MM.1S (cell line): ENCODE data around the gene ARHGAP42.

Experiments
- DNase-seq: peaks from one replicate; pipeline ENCODE4 v3.0.0-alpha.2; 2015
- H2AFZ ChIP-seq: fragments of 300-600 bp; sonication (generic); 2 replicates; pipeline ENCODE4 v1.6.0; 2016; ENCODE audit warnings: antibody characterized with exemption, low read length
- H3F3A ChIP-seq: fragments of 300-600 bp; sonication (generic); 2 replicates; pipeline ENCODE4 v1.6.1; 2016; ENCODE audit warnings: mild to moderate bottlenecking, antibody characterized with exemption, low read length, moderate library complexity, mixed read lengths; ENCODE audit not compliant: insufficient read depth
- H3K27ac ChIP-seq: fragments of 300-600 bp; sonication (generic); 2 replicates; pipeline ENCODE4 v1.5.1; 2016; ENCODE audit warnings: mild to moderate bottlenecking, low read length
- H3K27me3 ChIP-seq: fragments of 300-600 bp; sonication (generic); replicated peaks from 2 replicates; pipeline ENCODE4 v1.6.0; 2016; ENCODE audit warnings: low read length; ENCODE audit not compliant: insufficient read depth
- H3K36me3 ChIP-seq: fragments of 300-600 bp; sonication (generic); replicated peaks from 2 replicates; pipeline ENCODE4 v1.6.1; 2016; ENCODE audit warnings: mild to moderate bottlenecking, low read length, mixed read lengths; ENCODE audit not compliant: insufficient read depth
- H3K4me1 ChIP-seq: fragments of 300-600 bp; sonication (generic); 2 replicates; pipeline ENCODE4 v1.6.1; 2016; ENCODE audit warnings: low read length, mixed read lengths
- H3K4me2 ChIP-seq: fragments of 300-600 bp; sonication (generic); 2 replicates; pipeline ENCODE4 v1.6.0; 2016; ENCODE audit warnings: low read depth, low read length
- H3K4me3 ChIP-seq: fragments of 300-600 bp; sonication (generic); 2 replicates; pipeline ENCODE4 v1.5.1; 2016; ENCODE audit warnings: low read length, mixed read lengths
- H3K79me2 ChIP-seq: fragments of 300-600 bp; sonication (generic); 2 replicates; pipeline ENCODE4 v1.6.1; 2016; ENCODE audit warnings: mixed run types, low read length, mixed read lengths
- H3K9ac ChIP-seq: fragments of 300-600 bp; sonication (generic); 2 replicates; pipeline ENCODE4 v1.6.1; 2016; ENCODE audit warnings: low read length, mixed read lengths
- H3K9me2 ChIP-seq: fragments of 300-600 bp; sonication (generic); replicated peaks from 2 replicates; pipeline ENCODE4 v1.6.1; 2016; ENCODE audit warnings: mild to moderate bottlenecking, low read length, mixed read lengths; ENCODE audit not compliant: insufficient read depth
- H3K9me3 ChIP-seq: fragments of 300-600 bp; sonication (generic); replicated peaks from 2 replicates; pipeline ENCODE4 v1.6.1; 2016; ENCODE audit warnings: mild to moderate bottlenecking, low read length, mixed read lengths; ENCODE audit not compliant: insufficient read depth
- H4K20me1 ChIP-seq: fragments of 300-600 bp; sonication (generic); 2 replicates; pipeline ENCODE4 v1.6.1; 2016; ENCODE audit warnings: mild to moderate bottlenecking, low read length, moderate library complexity, mixed read lengths; ENCODE audit not compliant: insufficient read depth
- CTCF ChIP-seq: fragments of 300-600 bp; sonication (generic); IDR thresholded peaks from 2 replicates; pipeline ENCODE4 v1.5.1; 2016; ENCODE audit warnings: antibody characterized with exemption, low read length, mixed read lengths
- EZH2 ChIP-seq: fragments of 300-600 bp; sonication (generic); optimal IDR thresholded peaks from 2 replicates; pipeline ENCODE3; 2017; ENCODE audit warnings: low read depth, mild to moderate bottlenecking, antibody characterized with exemption, low read length, mixed read lengths
- EZH2phosphoT487 ChIP-seq: fragments of 300-600 bp; sonication (generic); IDR thresholded peaks from 2 replicates; pipeline ENCODE4 v1.6.1; 2018; ENCODE audit warnings: antibody characterized with exemption, low read length

ARHGAP42 gene

DNA sequence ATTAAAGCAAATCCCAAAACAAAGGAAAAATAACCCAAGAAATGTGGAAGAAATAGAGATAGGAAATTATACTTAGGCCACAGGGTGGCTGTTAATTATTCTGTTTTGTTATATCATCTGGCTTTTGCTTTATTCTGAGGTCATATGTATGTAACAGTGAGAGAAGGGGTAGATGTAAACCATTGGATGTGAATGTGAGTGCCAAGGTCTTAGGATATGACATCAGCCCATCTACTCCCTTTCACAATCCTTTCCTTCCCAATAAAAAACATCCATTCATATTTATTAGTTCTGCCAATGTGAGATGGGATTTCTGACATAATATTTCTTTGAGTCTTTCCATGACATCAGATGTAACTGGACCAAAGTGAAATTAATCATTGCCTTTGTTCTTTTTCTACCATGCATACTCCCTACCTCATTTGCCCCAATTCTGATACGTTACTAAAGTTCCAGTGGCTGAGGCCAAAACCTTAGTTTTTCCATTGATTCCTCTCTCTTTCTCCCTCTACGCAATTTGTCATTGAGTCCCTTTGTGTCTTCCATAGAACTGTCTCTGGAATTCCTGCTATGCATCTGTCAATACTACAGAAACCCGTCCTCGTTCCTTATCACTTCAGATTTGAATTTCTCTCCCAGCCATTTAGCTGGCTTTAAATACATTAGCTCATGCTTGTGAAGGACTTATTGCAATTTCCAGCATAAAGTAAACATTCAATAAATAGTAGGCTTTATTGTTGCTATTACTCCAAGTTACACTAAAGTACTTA lies 170.3 kb downstream of the ARHGAP42 start:
- no peak overlapping the region for H3K27ac ChIP-seq
- H3K4me2 ChIP-seq, result no peak overlapping the region
- TF ChIP-seq EZH2, result no peak
- no peak for TF ChIP-seq EZH2phosphoT487
- TF ChIP-seq CTCF, result no peak
- DNase-seq, result no peak
- H4K20me1 ChIP-seq, result no peaks in the 10 kb centered on the region
- no peaks in the 10 kb centered on the region for H3K36me3 ChIP-seq
- H2AFZ ChIP-seq, result no peak overlapping the region
- H3K4me3 ChIP-seq, result no peak overlapping the region
- H3K9me2 ChIP-seq, result no peaks in the 10 kb centered on the region
- no peak overlapping the region for H3K9ac ChIP-seq
- no peaks in the 10 kb centered on the region for H3K9me3 ChIP-seq
- no peaks in the 10 kb centered on the region for H3F3A ChIP-seq
- H3K79me2 ChIP-seq, result no peaks in the 10 kb centered on the region
- H3K4me1 ChIP-seq, result peaks cover 6% of the 10 kb centered on the region; the same call in 1 of the 2 replicates
- H3K27me3 ChIP-seq, result no peaks in the 10 kb centered on the region

GRCh38 chr11:100860318-100861155 lies 173.4 kb downstream of the ARHGAP42 start:
- H3K9ac ChIP-seq, result no peak overlapping the region
- H3K4me1 ChIP-seq, result peaks cover 7% of the 10 kb centered on the region
- no peak overlapping the region for H3K27ac ChIP-seq
- no peaks in the 10 kb centered on the region for H3K27me3 ChIP-seq
- H3F3A ChIP-seq, result peaks cover 7% of the 10 kb centered on the region
- no peaks in the 10 kb centered on the region for H3K36me3 ChIP-seq
- H3K79me2 ChIP-seq, result no peaks in the 10 kb centered on the region
- no peak overlapping the region for H2AFZ ChIP-seq
- DNase-seq, result no peak
- no peaks in the 10 kb centered on the region for H3K9me3 ChIP-seq
- no peaks in the 10 kb centered on the region for H4K20me1 ChIP-seq
- no peaks in the 10 kb centered on the region for H3K9me2 ChIP-seq
- H3K4me2 ChIP-seq, result no peak overlapping the region
- H3K4me3 ChIP-seq, result no peak overlapping the region
- TF ChIP-seq EZH2phosphoT487, result no peak
- no peak for TF ChIP-seq EZH2
- no peak for TF ChIP-seq CTCF

DNA sequence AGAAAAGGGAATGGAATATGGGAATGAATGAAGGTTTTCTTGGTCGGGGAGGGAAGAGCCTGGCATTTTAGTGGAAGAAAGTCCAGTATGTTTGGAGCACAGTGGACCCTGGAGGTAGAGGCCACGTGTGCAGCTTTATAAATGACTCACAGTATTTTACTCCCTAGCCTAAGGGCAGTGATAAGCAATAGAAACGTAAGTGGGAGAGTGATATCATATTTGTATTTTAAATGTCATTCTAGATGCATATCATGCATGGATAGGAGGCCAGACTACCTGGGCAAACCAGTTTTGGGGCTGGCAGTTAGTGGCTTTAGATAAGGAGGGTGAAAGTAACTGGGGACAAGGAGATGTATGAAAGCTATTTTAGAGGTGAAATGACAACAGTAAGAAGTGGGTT lies 174.1 kb downstream of the ARHGAP42 start:
- DNase-seq, result no peak
- Histone ChIP-seq H4K20me1 (no peaks in the 10 kb centered on the region), H3K9ac (no peak overlapping the region), H3K4me3 (no peak overlapping the region), H3F3A (peaks cover 7% of the 10 kb centered on the region), H3K9me3 (no peaks in the 10 kb centered on the region), H3K9me2 (no peaks in the 10 kb centered on the region), H3K27ac (no peak overlapping the region), H3K4me1 (peaks cover 7% of the 10 kb centered on the region), H3K27me3 (no peaks in the 10 kb centered on the region), H3K36me3 (no peaks in the 10 kb centered on the region), H2AFZ (no peak overlapping the region), H3K4me2 (no peak overlapping the region), H3K79me2 (no peaks in the 10 kb centered on the region)
- TF ChIP-seq EZH2 (no peak), EZH2phosphoT487 (no peak), CTCF (no peak)
